ENCODE results near the gene ORM1. TPM values are rescaled to one million over a fixed set of nuclear protein-coding genes. Genes with fewer than 3 reads are reported as not detected.
"Not testable (repeated sequence)": the region's sequence is repeated elsewhere in the genome, so short reads cannot be mapped to it uniquely, and the experiment has no call there.

The ORM1 gene
- polyA plus RNA-seq = 1 to 10 TPM in 2 of 4 donors, under 1 TPM in 1, not detected in 1; 0.15 to 6.9 (median 1.3) TPM
- long read RNA-seq, donor 1 = 0 reads
- long read RNA-seq, donor 2 = 0 reads
- long read RNA-seq, donor 3 = 0 reads
- long read RNA-seq, donor 4 = 0 reads
- long read RNA-seq, donor 5 = 0 reads
- long read RNA-seq, donor 6 = 0 reads
- long read RNA-seq, donor 7 = 0 reads
- long read RNA-seq, donor 8 = 0 reads
- long read RNA-seq, donor 9 = 0 reads
- long read RNA-seq, donor 10 = 0 reads

- not testable (repeated sequence) for H3K4me3 ChIP-seq (ENCODE audit: low read depth in 1 of 3, low read length in 3 of 3); H3K27ac ChIP-seq (ENCODE audit: low read depth in 1 of 3, low read length in 2 of 3); DNase-seq; H3K4me1 ChIP-seq (ENCODE audit: control insufficient read depth in 3 of 3, insufficient read depth in 2 of 3, low read depth in 1 of 3, low read length in 2 of 3); FAIRE-seq; H3K27me3 ChIP-seq (ENCODE audit: control insufficient read depth in 3 of 3, insufficient read depth in 3 of 3, low read length in 3 of 3); H3K9me3 ChIP-seq (ENCODE audit: control insufficient read depth in 2 of 2, insufficient read depth in 1 of 2, low read depth in 1 of 2, low read length in 1 of 2); H3K36me3 ChIP-seq (ENCODE audit: control insufficient read depth in 3 of 3, insufficient read depth in 2 of 3, low read depth in 1 of 3, low read length in 3 of 3)
- 83 to 86% (median 86%) methylated on average over 2 to 4 of the region's 15 CpGs for WGBS, 3 donors
Observed at GRCh38 chr9:114322831-114323531, at the start of gene ORM1. Gene ORM1 (plus strand): TSS chr9:114323098. CDS start chr9:114323134, 36 bp downstream.

DNA sequence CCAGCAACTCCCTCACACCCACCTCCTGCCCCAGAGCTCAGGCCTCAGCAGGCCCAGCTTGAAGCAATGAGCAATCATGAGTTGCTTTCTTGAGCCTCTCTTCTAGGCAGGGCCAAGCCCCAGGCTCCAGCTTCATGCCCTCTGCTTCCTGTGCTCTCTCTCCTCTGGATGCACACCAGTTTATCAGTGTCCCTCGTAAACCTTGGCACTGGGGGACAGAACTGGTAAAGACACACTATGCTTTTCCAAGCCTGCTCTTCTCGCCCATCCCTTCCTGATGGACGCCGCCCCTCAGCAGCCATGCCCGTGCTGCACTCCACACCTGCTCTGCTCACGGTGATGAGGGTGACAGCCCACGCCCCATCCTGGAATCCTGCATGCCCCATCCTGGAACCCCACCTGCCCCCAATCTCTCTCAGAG is 49.4 kb upstream of the ORM1 start:
- 24 to 64% (median 36%) methylated on average over 7 of the region's 7 CpGs for WGBS, 3 donors
- FAIRE-seq = no peak

GRCh38 chr9:114274217-114274616 is 48.7 kb upstream of the ORM1 start:
- WGBS, 3 donors = 80 to 87% (median 86%) methylated on average over 5 of the region's 5 CpGs
- no peak for FAIRE-seq
- DNase-seq = no peak
- no peaks in the 10 kb centered on the region for H3K27me3 ChIP-seq (ENCODE audit: control insufficient read depth in 3 of 3, insufficient read depth in 3 of 3, low read length in 3 of 3)
- no peaks in the 10 kb centered on the region for H3K9me3 ChIP-seq (ENCODE audit: control insufficient read depth in 2 of 2, insufficient read depth in 1 of 2, low read depth in 1 of 2, low read length in 1 of 2)
- H3K4me3 ChIP-seq (ENCODE audit: low read depth in 1 of 3, low read length in 3 of 3) = no peak overlapping the region
- no peak overlapping the region for H3K27ac ChIP-seq (ENCODE audit: low read depth in 1 of 3, low read length in 2 of 3)
- peaks cover 0 to 79% (median 0%) of the 10 kb centered on the region in 3 donors for H3K36me3 ChIP-seq (ENCODE audit: control insufficient read depth in 3 of 3, insufficient read depth in 2 of 3, low read depth in 1 of 3, low read length in 3 of 3)
- no peaks in the 10 kb centered on the region for H3K4me1 ChIP-seq (ENCODE audit: control insufficient read depth in 3 of 3, insufficient read depth in 2 of 3, low read depth in 1 of 3, low read length in 2 of 3)

More for the DNA sequence above, 49.4 kb upstream of the ORM1 start:
- peaks cover 0 to 79% (median 0%) of the 10 kb centered on the region in 3 donors for H3K36me3 ChIP-seq (ENCODE audit: control insufficient read depth in 3 of 3, insufficient read depth in 2 of 3, low read depth in 1 of 3, low read length in 3 of 3)
- H3K27me3 ChIP-seq (ENCODE audit: control insufficient read depth in 3 of 3, insufficient read depth in 3 of 3, low read length in 3 of 3) = no peaks in the 10 kb centered on the region
- no peak overlapping the region for H3K27ac ChIP-seq (ENCODE audit: low read depth in 1 of 3, low read length in 2 of 3)
- H3K4me1 ChIP-seq (ENCODE audit: control insufficient read depth in 3 of 3, insufficient read depth in 2 of 3, low read depth in 1 of 3, low read length in 2 of 3) = no peaks in the 10 kb centered on the region
- no peak overlapping the region for H3K4me3 ChIP-seq (ENCODE audit: low read depth in 1 of 3, low read length in 3 of 3)
- H3K9me3 ChIP-seq (ENCODE audit: control insufficient read depth in 2 of 2, insufficient read depth in 1 of 2, low read depth in 1 of 2, low read length in 1 of 2) = no peaks in the 10 kb centered on the region
- DNase-seq = no peak

DNA sequence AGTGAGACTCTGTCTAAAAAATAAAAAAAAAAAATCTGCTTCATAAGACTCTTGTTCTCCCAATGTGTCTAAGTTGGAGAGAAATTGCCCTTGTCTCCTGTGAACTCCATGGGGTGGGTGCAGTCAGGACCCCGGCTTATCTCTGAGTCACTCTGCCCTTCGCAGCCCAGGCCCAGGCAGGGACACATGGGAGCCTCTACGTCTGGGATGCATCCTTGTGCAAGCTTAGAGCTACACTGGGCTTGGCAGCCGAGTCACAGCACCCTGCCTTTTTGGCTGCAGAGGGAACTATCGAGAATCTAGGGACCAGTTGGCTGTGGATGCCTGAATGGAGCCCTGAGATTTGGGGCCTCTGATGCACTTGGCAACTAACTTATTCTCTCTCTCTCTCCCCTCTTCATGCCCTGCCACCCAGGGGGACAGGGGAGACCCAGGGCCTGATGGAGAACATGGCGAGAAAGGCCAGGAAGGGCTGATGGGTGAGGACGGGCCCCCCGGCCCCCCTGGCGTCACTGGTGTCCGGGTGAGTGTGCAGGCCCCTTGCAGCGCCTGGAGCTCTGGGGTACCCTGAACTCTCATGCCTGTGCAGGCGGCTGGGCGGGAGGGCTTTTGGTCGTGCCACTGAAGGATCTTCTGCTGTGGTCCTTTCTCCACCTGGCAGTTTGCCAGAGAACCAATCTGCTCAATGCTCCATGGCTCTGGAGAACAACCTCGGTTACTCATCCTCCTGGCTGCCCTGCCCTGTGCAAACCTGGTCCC is 47.5 kb upstream of the ORM1 start:
- WGBS, 3 donors = 84 to 88% (median 85%) methylated on average over 14 to 15 of the region's 15 CpGs
- no peak overlapping the region for H3K4me3 ChIP-seq (ENCODE audit: low read depth in 1 of 3, low read length in 3 of 3)
- peaks cover 0 to 75% (median 0%) of the 10 kb centered on the region in 3 donors for H3K36me3 ChIP-seq (ENCODE audit: control insufficient read depth in 3 of 3, insufficient read depth in 2 of 3, low read depth in 1 of 3, low read length in 3 of 3)
- no peaks in the 10 kb centered on the region for H3K27me3 ChIP-seq (ENCODE audit: control insufficient read depth in 3 of 3, insufficient read depth in 3 of 3, low read length in 3 of 3)
- H3K4me1 ChIP-seq (ENCODE audit: control insufficient read depth in 3 of 3, insufficient read depth in 2 of 3, low read depth in 1 of 3, low read length in 2 of 3) = no peaks in the 10 kb centered on the region
- DNase-seq = no peak
- no peak for FAIRE-seq
- no peaks in the 10 kb centered on the region for H3K9me3 ChIP-seq (ENCODE audit: control insufficient read depth in 2 of 2, insufficient read depth in 1 of 2, low read depth in 1 of 2, low read length in 1 of 2)
- no peak overlapping the region for H3K27ac ChIP-seq (ENCODE audit: low read depth in 1 of 3, low read length in 2 of 3)

GRCh38 chr9:114276908-114277821 is 45.7 kb upstream of the ORM1 start:
- Histone ChIP-seq H3K27ac (ENCODE audit: low read depth in 1 of 3, low read length in 2 of 3) (peak overlapping the region in 1 of 3 donors; percentile 45), H3K9me3 (ENCODE audit: control insufficient read depth in 2 of 2, insufficient read depth in 1 of 2, low read depth in 1 of 2, low read length in 1 of 2) (no peaks in the 10 kb centered on the region), H3K27me3 (ENCODE audit: control insufficient read depth in 3 of 3, insufficient read depth in 3 of 3, low read length in 3 of 3) (no peaks in the 10 kb centered on the region), H3K4me3 (ENCODE audit: low read depth in 1 of 3, low read length in 3 of 3) (no peak overlapping the region), H3K36me3 (ENCODE audit: control insufficient read depth in 3 of 3, insufficient read depth in 2 of 3, low read depth in 1 of 3, low read length in 3 of 3) (peaks cover 0 to 77% (median 0%) of the 10 kb centered on the region in 3 donors), H3K4me1 (ENCODE audit: control insufficient read depth in 3 of 3, insufficient read depth in 2 of 3, low read depth in 1 of 3, low read length in 2 of 3) (peaks cover 0 to 4% (median 0%) of the 10 kb centered on the region in 3 donors)
- 80 to 92% (median 83%) methylated on average over 18 of the region's 18 CpGs for WGBS, 3 donors
- FAIRE-seq (no peak), DNase-seq (no peak)

DNA sequence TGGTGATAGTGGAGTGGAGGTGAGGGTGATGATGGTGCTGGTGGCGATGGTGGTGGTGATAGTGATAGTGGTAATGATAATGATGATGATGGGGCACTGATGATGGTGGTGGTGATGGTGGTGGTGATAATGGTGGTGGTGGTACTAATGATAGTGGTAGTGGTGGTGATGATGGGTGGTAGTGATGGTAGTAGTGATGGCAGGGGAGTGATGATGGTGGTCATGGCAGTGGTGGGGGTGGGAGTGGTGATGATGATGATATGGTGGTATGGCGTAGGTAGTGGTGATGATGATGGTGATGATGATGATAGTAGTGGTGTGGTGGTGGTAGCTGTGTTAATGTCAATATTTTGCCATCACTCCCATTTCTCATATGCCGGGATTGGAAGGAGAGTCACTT is 44.5 kb upstream of the ORM1 start:
- Histone ChIP-seq H3K27ac (ENCODE audit: low read depth in 1 of 3, low read length in 2 of 3) (no peak overlapping the region), H3K36me3 (ENCODE audit: control insufficient read depth in 3 of 3, insufficient read depth in 2 of 3, low read depth in 1 of 3, low read length in 3 of 3) (peaks cover 0 to 80% (median 0%) of the 10 kb centered on the region in 3 donors), H3K9me3 (ENCODE audit: control insufficient read depth in 2 of 2, insufficient read depth in 1 of 2, low read depth in 1 of 2, low read length in 1 of 2) (no peaks in the 10 kb centered on the region), H3K4me3 (ENCODE audit: low read depth in 1 of 3, low read length in 3 of 3) (no peak overlapping the region), H3K4me1 (ENCODE audit: control insufficient read depth in 3 of 3, insufficient read depth in 2 of 3, low read depth in 1 of 3, low read length in 2 of 3) (peaks cover 0 to 4% (median 0%) of the 10 kb centered on the region in 3 donors), H3K27me3 (ENCODE audit: control insufficient read depth in 3 of 3, insufficient read depth in 3 of 3, low read length in 3 of 3) (no peaks in the 10 kb centered on the region)
- DNase-seq (no peak), FAIRE-seq (no peak)
- 85 to 94% (median 92%) methylated on average over 3 of the region's 3 CpGs for WGBS, 3 donors

DNA sequence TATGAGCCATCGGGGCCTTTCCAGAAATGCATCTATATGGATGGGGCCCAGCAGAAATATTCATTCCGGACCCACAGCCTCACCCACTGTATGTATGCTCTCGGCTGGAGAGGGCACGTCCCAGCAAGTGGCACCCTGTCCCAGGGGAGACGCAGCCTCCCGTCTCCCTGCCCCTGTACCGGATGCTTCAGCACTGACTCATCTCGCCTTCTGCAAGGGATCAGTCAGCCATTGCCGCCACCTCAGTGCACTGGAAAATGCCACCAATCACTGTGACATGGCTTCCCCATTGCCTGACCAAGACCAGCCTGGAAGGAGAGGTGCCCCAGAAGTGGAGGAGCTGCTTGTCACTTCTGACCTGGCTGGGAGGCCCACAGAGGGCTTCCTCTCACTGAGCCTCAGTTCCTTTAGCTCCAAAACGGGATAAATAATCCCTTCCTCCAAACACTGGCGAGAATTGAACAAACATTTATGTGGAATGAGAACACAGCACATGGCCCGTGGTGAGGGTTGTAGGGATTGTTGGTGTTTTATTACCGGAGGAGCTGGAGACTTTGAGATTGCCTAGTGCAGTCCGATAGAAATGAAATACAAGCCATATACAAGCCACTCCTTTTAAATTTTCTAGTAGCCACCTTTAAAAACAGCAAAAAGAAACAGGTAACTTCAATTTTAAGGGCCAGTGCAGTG is 43.9 kb upstream of the ORM1 start:
- DNase-seq (no peak), FAIRE-seq (no peak)
- H3K27ac ChIP-seq (ENCODE audit: low read depth in 1 of 3, low read length in 2 of 3) = no peak overlapping the region
- 78 to 90% (median 82%) methylated on average over 14 of the region's 14 CpGs for WGBS, 3 donors
- no peaks in the 10 kb centered on the region for H3K27me3 ChIP-seq (ENCODE audit: control insufficient read depth in 3 of 3, insufficient read depth in 3 of 3, low read length in 3 of 3)
- H3K9me3 ChIP-seq (ENCODE audit: control insufficient read depth in 2 of 2, insufficient read depth in 1 of 2, low read depth in 1 of 2, low read length in 1 of 2) = no peaks in the 10 kb centered on the region
- peaks cover 0 to 4% (median 0%) of the 10 kb centered on the region in 3 donors for H3K4me1 ChIP-seq (ENCODE audit: control insufficient read depth in 3 of 3, insufficient read depth in 2 of 3, low read depth in 1 of 3, low read length in 2 of 3)
- peaks cover 0 to 80% (median 0%) of the 10 kb centered on the region in 3 donors for H3K36me3 ChIP-seq (ENCODE audit: control insufficient read depth in 3 of 3, insufficient read depth in 2 of 3, low read depth in 1 of 3, low read length in 3 of 3)
- H3K4me3 ChIP-seq (ENCODE audit: low read depth in 1 of 3, low read length in 3 of 3) = no peak overlapping the region

Measured in small intestine (tissue), 16 donors.